HepG2 (cell line): ENCODE results near the gene RAC3. TPM values are rescaled to one million over a fixed set of nuclear protein-coding genes. Genes with fewer than 3 reads are reported as not detected.

ENCODE experiments used
- ESRRA ChIP-seq: sonication (generic); formaldehyde crosslinking; IDR thresholded peaks from 2 replicates; pipeline ENCODE4 v1.5.1; 2020; ENCODE audit warnings: mild to moderate bottlenecking, low read depth, missing genetic modification reagents
- HMG20A ChIP-seq: IDR thresholded peaks from 2 replicates; pipeline ENCODE4 v1.6.1; 2016; ENCODE audit warnings: borderline replicate concordance
- IRX3 ChIP-seq: sonication (generic); formaldehyde crosslinking; IDR thresholded peaks from 2 replicates; pipeline ENCODE4 v1.8.1; 2023; ENCODE audit warnings: mild to moderate bottlenecking, low read depth, missing genetic modification reagents, borderline replicate concordance
- MAF1 ChIP-seq: sonication (generic); formaldehyde crosslinking; IDR thresholded peaks from 2 replicates; pipeline ENCODE4 v1.5.0; 2020; ENCODE audit warnings: missing genetic modification reagents, borderline replicate concordance
- MATR3 ChIP-seq: sonication (generic); formaldehyde crosslinking; IDR thresholded peaks from 2 replicates; pipeline ENCODE4 v1.4.0; 2020; ENCODE audit warnings: missing genetic modification reagents
- NONO ChIP-seq, 2 experiments: fragments of 450-650 bp in 1 of 2; sonication (generic) in 1 of 2; formaldehyde crosslinking in 1 of 2; IDR thresholded peaks in 1 of 2; conservative IDR thresholded peaks in 1 of 2; 2 replicates each; pipeline versions ENCODE4 v1.6.1 to v1.8.0; 2017 to 2022; ENCODE audit warnings: mild to moderate bottlenecking in 1 of 2, missing genetic modification reagents in 1 of 2, moderate library complexity in 1 of 2
- PAF1 ChIP-seq: IDR thresholded peaks from 2 replicates; pipeline ENCODE4 v1.6.1; 2016; ENCODE audit warnings: missing genetic modification reagents, missing compliant biosample characterization
- PAX8 ChIP-seq: sonication (generic); formaldehyde crosslinking; IDR thresholded peaks from 2 replicates; pipeline ENCODE4 v1.8.0; 2022; ENCODE audit warnings: mild to moderate bottlenecking, missing genetic modification reagents, borderline replicate concordance
- RAD21 ChIP-seq: fragments of 450-650 bp; formaldehyde crosslinking; IDR thresholded peaks from 2 replicates; pipeline ENCODE4 v1.5.0; 2020; ENCODE audit warnings: mild to moderate bottlenecking
- RBM39 ChIP-seq: fragments of 200-400 bp; formaldehyde crosslinking; IDR thresholded peaks from one replicate; pipeline ENCODE4 v1.6.1; 2018; ENCODE audit warnings: antibody characterized with exemption, mild to moderate bottlenecking, low read depth, low read length; ENCODE audit not compliant: poor library complexity, severe bottlenecking
- SRSF4 ChIP-seq: fragments of 200-400 bp; formaldehyde crosslinking; IDR thresholded peaks from one replicate; pipeline ENCODE4 v1.6.1; 2018; ENCODE audit warnings: mild to moderate bottlenecking, low read depth, low read length, moderate library complexity; ENCODE audit not compliant: poor library complexity, severe bottlenecking
- SUZ12 ChIP-seq: fragments of 150-350 bp; IDR thresholded peaks from 2 replicates; pipeline ENCODE4 v1.6.1; 2014; ENCODE audit warnings: low read depth, low read length
- ZC3H4 ChIP-seq: sonication (generic); formaldehyde crosslinking; IDR thresholded peaks from 2 replicates; pipeline ENCODE4 v1.4.0; 2020; ENCODE audit warnings: missing genetic modification reagents, borderline replicate concordance
- ZFP36L1 ChIP-seq: sonication (generic); formaldehyde crosslinking; IDR thresholded peaks from 2 replicates; pipeline ENCODE4 v1.8.0; 2022; ENCODE audit warnings: mild to moderate bottlenecking, missing genetic modification reagents, moderate library complexity
- ZFP36L2 ChIP-seq: sonication (generic); formaldehyde crosslinking; IDR thresholded peaks from 2 replicates; pipeline ENCODE4 v1.4.0; 2020; ENCODE audit warnings: missing genetic modification reagents
- ZNF274 ChIP-seq: sonication (generic); formaldehyde crosslinking; IDR thresholded peaks from 2 replicates; pipeline ENCODE4 v1.5.1; 2020; ENCODE audit warnings: mild to moderate bottlenecking, missing genetic modification reagents
- ZNF441 ChIP-seq: sonication (generic); formaldehyde crosslinking; IDR thresholded peaks from 2 replicates; pipeline ENCODE4 v1.7.0; 2021; ENCODE audit warnings: missing genetic modification reagents, borderline replicate concordance
- ZNF546 ChIP-seq: sonication (generic); formaldehyde crosslinking; conservative IDR thresholded peaks from 2 replicates; pipeline ENCODE4 v1.8.1; 2023; ENCODE audit warnings: mild to moderate bottlenecking, missing genetic modification reagents
- ZNF557 ChIP-seq: sonication (generic); formaldehyde crosslinking; IDR thresholded peaks from 2 replicates; pipeline ENCODE4 v1.4.0; 2020; ENCODE audit warnings: missing genetic modification reagents
- ZNF564 ChIP-seq: sonication (generic); formaldehyde crosslinking; IDR thresholded peaks from 2 replicates; pipeline ENCODE4 v1.8.1; 2023; ENCODE audit warnings: mild to moderate bottlenecking, missing genetic modification reagents
- ZNF598 ChIP-seq: sonication (generic); formaldehyde crosslinking; IDR thresholded peaks from 2 replicates; pipeline ENCODE4 v1.5.1; 2020; ENCODE audit warnings: mild to moderate bottlenecking, missing genetic modification reagents, borderline replicate concordance
- ZSCAN31 ChIP-seq: sonication (generic); formaldehyde crosslinking; IDR thresholded peaks from 2 replicates; pipeline ENCODE4 v1.5.0; 2020; ENCODE audit warnings: low read depth, mild to moderate bottlenecking, missing genetic modification reagents
- polyA plus RNA-seq, 8 experiments: library from polyadenylated mRNA; depleted of rRNA in 3 of 8; stranded (reverse) in 7 of 8; unstranded in 1 of 8; fragments of >200 nt; fragmentation: Illumina TruSeq in 4 of 8; extraction: Trizol in 4 of 8; gene quantifications; 2 replicates each; pipeline versions ENCODE4 v1.2.1 to v1.2.3, GENCODE V29; 2011 to 2016; ENCODE audit warnings: low read depth in 4 of 8, missing spikeins in 1 of 8, mixed read lengths in 1 of 8; ENCODE audit not compliant: insufficient read depth in 1 of 8
- total RNA-seq, 5 experiments: library from RNA; depleted of rRNA; stranded (reverse); fragments of >200 nt; fragmentation: Illumina TruSeq; extraction: Trizol; gene quantifications; 2 replicates each; pipeline ENCODE4 v1.2.3, GENCODE V29; 2016; ENCODE audit warnings: low read depth in 1 of 5
- TF ChIP-seq, protein P1 (sequence below): sonication (generic); formaldehyde crosslinking; IDR thresholded peaks from 2 replicates; pipeline ENCODE4 v1.8.0; 2022; ENCODE audit warnings: mild to moderate bottlenecking, missing genetic modification reagents
- TF ChIP-seq, protein P2 (sequence below): sonication (generic); formaldehyde crosslinking; IDR thresholded peaks from 2 replicates; pipeline ENCODE4 v1.4.0; 2020; ENCODE audit warnings: mild to moderate bottlenecking, missing genetic modification reagents
- TF ChIP-seq, protein P3 (sequence below): sonication (generic); formaldehyde crosslinking; IDR thresholded peaks from 2 replicates; pipeline ENCODE4 v1.5.1; 2020; ENCODE audit warnings: mild to moderate bottlenecking, moderate library complexity, missing genetic modification reagents

The RAC3 gene
- total and polyA plus RNA-seq, 2 of the 13 experiments (the other 11 are each of a cell fraction or from before 2014, with no cell fraction given) = 10.5 to 21.3 TPM

DNA sequence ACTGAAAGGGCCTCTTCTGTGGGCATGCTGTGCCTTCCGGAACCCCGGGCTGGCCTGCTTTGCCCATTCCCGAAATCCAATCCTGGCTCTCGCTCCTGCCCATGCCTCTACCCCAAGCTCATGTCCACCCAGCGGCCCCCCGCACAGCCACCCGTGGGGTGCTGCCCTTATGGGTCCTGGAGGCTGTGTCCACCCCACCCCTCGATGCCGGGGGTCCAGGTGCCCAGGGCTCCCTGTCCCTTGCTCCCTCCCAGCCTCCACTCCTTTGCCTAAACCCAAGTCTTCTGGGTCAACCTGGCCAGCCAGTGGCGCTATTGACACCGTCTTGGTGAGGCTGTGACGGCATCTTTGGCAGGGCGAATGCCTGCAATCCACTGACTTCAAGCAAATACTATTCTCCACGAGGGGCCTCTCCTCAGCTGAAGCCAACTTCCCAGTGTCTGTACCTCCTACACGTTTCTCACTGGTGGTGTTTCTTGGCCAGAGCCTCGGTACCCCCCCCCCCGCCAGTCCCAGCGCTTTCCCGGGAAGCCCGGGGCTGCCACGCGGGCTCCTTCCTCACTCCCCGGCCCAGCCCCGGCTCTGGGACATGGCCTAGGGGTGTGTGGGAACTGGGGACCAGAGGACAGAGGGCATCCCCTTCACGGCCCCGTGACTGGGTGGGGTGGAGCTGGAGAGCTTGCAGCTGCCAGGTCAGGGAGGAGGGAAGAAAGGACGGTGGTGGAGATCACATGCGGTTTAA, 46.3 kb downstream of the RAC3 start (continued):
- TF ChIP-seq ZNF598 = no peak
- no peak for TF ChIP-seq SUZ12
- TF ChIP-seq ZNF274 = no peak
- TF ChIP-seq HMG20A = no peak
- peak; percentile 78 for TF ChIP-seq PAF1 (CRISPR knock-in tag)
- TF ChIP-seq ZNF564 (CRISPR knock-in tag) = no peak; the same call in 1 of the 2 replicates
- TF ChIP-seq, protein P1, sequence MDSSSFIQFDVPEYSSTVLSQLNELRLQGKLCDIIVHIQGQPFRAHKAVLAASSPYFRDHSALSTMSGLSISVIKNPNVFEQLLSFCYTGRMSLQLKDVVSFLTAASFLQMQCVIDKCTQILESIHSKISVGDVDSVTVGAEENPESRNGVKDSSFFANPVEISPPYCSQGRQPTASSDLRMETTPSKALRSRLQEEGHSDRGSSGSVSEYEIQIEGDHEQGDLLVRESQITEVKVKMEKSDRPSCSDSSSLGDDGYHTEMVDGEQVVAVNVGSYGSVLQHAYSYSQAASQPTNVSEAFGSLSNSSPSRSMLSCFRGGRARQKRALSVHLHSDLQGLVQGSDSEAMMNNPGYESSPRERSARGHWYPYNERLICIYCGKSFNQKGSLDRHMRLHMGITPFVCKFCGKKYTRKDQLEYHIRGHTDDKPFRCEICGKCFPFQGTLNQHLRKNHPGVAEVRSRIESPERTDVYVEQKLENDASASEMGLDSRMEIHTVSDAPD = peak; percentile 75; the same call in 1 of the 2 replicates
- TF ChIP-seq, protein P2, sequence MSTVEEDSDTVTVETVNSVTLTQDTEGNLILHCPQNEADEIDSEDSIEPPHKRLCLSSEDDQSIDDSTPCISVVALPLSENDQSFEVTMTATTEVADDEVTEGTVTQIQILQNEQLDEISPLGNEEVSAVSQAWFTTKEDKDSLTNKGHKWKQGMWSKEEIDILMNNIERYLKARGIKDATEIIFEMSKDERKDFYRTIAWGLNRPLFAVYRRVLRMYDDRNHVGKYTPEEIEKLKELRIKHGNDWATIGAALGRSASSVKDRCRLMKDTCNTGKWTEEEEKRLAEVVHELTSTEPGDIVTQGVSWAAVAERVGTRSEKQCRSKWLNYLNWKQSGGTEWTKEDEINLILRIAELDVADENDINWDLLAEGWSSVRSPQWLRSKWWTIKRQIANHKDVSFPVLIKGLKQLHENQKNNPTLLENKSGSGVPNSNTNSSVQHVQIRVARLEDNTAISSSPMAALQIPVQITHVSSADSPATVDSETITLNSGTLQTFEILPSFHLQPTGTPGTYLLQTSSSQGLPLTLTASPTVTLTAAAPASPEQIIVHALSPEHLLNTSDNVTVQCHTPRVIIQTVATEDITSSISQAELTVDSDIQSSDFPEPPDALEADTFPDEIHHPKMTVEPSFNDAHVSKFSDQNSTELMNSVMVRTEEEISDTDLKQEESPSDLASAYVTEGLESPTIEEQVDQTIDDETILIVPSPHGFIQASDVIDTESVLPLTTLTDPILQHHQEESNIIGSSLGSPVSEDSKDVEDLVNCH = no peak
- TF ChIP-seq ZNF441 = no peak
- TF ChIP-seq ZNF557 (CRISPR knock-in tag) = no peak
- peak; percentile 54; the same call in 1 of the 2 replicates for TF ChIP-seq IRX3 (CRISPR knock-in tag)
- peak; percentile 24; the same call in 1 of the 2 replicates for TF ChIP-seq RAD21 (CRISPR knock-in tag)
- 0 out of 2 replicates have a peak, but pooled peaks have one; percentile 17 for TF ChIP-seq ESRRA (CRISPR knock-in tag)
- no peak for TF ChIP-seq ZSCAN31 (CRISPR knock-in tag)
- peak; percentile 59 for TF ChIP-seq RBM39
- 0 out of 2 replicates have a peak, but pooled peaks have one; percentile 30 for TF ChIP-seq ZFP36L1 (CRISPR knock-in tag)
- no peak for TF ChIP-seq MATR3 (CRISPR knock-in tag)
- TF ChIP-seq, protein P3, sequence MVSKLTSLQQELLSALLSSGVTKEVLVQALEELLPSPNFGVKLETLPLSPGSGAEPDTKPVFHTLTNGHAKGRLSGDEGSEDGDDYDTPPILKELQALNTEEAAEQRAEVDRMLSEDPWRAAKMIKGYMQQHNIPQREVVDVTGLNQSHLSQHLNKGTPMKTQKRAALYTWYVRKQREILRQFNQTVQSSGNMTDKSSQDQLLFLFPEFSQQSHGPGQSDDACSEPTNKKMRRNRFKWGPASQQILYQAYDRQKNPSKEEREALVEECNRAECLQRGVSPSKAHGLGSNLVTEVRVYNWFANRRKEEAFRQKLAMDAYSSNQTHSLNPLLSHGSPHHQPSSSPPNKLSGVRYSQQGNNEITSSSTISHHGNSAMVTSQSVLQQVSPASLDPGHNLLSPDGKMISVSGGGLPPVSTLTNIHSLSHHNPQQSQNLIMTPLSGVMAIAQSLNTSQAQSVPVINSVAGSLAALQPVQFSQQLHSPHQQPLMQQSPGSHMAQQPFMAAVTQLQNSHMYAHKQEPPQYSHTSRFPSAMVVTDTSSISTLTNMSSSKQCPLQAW = no peak
- TF ChIP-seq NONO (IDR thresholded peaks at IDR 0.05) = no peak
- TF ChIP-seq NONO (CRISPR knock-in tag; conservative IDR thresholded peaks at IDR 0.05) = peak; percentile 49; the same call in 1 of the 2 replicates
- TF ChIP-seq MAF1 (CRISPR knock-in tag) = no peak
- TF ChIP-seq ZNF546 (CRISPR knock-in tag) = no peak
- no peak for TF ChIP-seq PAX8 (CRISPR knock-in tag)
- no peak for TF ChIP-seq ZFP36L2 (CRISPR knock-in tag)
- no peak for TF ChIP-seq SRSF4
- 0 out of 2 replicates have a peak, but pooled peaks have one; percentile 7 for TF ChIP-seq ZC3H4 (CRISPR knock-in tag)
